HUES6 (cell line): ENCODE results near the gene PARL.
A peak's percentile ranks its signal among the peaks of the same experiment; 100 is the strongest.
"Not testable (repeated sequence)": the region's sequence is repeated elsewhere in the genome, so short reads cannot be mapped to it uniquely, and the experiment has no call there.

Experiments
- H3K27ac ChIP-seq: 2 replicates; pipeline ENCODE4 v1.7.0; 2013; ENCODE audit warnings: low read depth, mild to moderate bottlenecking, low read length, inconsistent platforms
- H3K27me3 ChIP-seq: 2 replicates; pipeline ENCODE4 v1.6.1; 2013; ENCODE audit warnings: low read length; ENCODE audit not compliant: control insufficient read depth, insufficient read depth
- H3K36me3 ChIP-seq: 2 replicates; pipeline ENCODE4 v1.6.1; 2013; ENCODE audit warnings: low read length; ENCODE audit not compliant: control insufficient read depth, insufficient read depth
- H3K4me1 ChIP-seq: 2 replicates; pipeline ENCODE4 v1.6.1; 2013; ENCODE audit warnings: low read length; ENCODE audit not compliant: control insufficient read depth, insufficient read depth
- H3K4me3 ChIP-seq: 2 replicates; pipeline ENCODE4 v1.5.1; 2013; ENCODE audit warnings: low read depth, low read length
- H3K9ac ChIP-seq: one replicate; pipeline ENCODE4 v1.6.1; 2013; ENCODE audit warnings: mild to moderate bottlenecking, low read length
- H3K9me3 ChIP-seq: 2 replicates; pipeline ENCODE4 v1.6.1; 2013; ENCODE audit warnings: low read depth, low read length; ENCODE audit not compliant: control insufficient read depth, insufficient read depth

Gene PARL

GRCh38 chr3:183883291-183884096 lies 1.2 kb downstream of the PARL start:
- Histone ChIP-seq H3K4me1 (peaks cover 10% of the 10 kb centered on the region; the same call in 1 of the 2 replicates), H3K36me3 (no peaks in the 10 kb centered on the region), H3K9ac (peak overlapping the region; percentile 94), H3K27me3 (peaks cover under 1% of the 10 kb centered on the region; the same call in 1 of the 2 replicates), H3K9me3 (no peaks in the 10 kb centered on the region), H3K4me3 (peak overlapping the region; percentile 97), H3K27ac (no peak overlapping the region)

GRCh38 chr3:183880121-183880520 lies 4.6 kb downstream of the PARL start:
- Histone ChIP-seq H3K4me3 (no peak overlapping the region), H3K4me1 (peaks cover 13% of the 10 kb centered on the region; the same call in 1 of the 2 replicates)

GRCh38 chr3:183879243-183879642 lies 5.4 kb downstream of the PARL start:
- no peak overlapping the region for H3K4me3 ChIP-seq
- peaks cover 7% of the 10 kb centered on the region; the same call in 1 of the 2 replicates for H3K36me3 ChIP-seq
- peaks cover 13% of the 10 kb centered on the region; the same call in 1 of the 2 replicates for H3K4me1 ChIP-seq
- no peak overlapping the region for H3K9ac ChIP-seq
- H3K9me3 ChIP-seq, result no peaks in the 10 kb centered on the region
- no peaks in the 10 kb centered on the region for H3K27me3 ChIP-seq
- H3K27ac ChIP-seq, result no peak overlapping the region

More at GRCh38 chr3:183880121-183880520, 4.6 kb downstream of the PARL start:
- Histone ChIP-seq H3K27ac (no peak overlapping the region), H3K36me3 (peaks cover 7% of the 10 kb centered on the region; the same call in 1 of the 2 replicates), H3K9ac (no peak overlapping the region), H3K9me3 (no peaks in the 10 kb centered on the region), H3K27me3 (no peaks in the 10 kb centered on the region)

GRCh38 chr3:183878071-183878470 lies 6.6 kb downstream of the PARL start:
- Histone ChIP-seq H3K4me1 (peaks cover 13% of the 10 kb centered on the region; the same call in 1 of the 2 replicates), H3K9me3 (no peaks in the 10 kb centered on the region), H3K27me3 (no peaks in the 10 kb centered on the region), H3K4me3 (no peak overlapping the region), H3K36me3 (peaks cover 7% of the 10 kb centered on the region; the same call in 1 of the 2 replicates), H3K27ac (no peak overlapping the region), H3K9ac (no peak overlapping the region)

- H3K27me3 ChIP-seq, H3K4me3 ChIP-seq, H3K9ac ChIP-seq, H3K27ac ChIP-seq, H3K9me3 ChIP-seq, H3K36me3 ChIP-seq: not testable (repeated sequence)
- peaks cover 13% of the 10 kb centered on the region; the same call in 1 of the 2 replicates for H3K4me1 ChIP-seq
Measured at GRCh38 chr3:183877227-183877626, 7.5 kb downstream of the PARL start.

GRCh38 chr3:183875411-183875810 lies 9.3 kb downstream of the PARL start:
- H3K4me3 ChIP-seq, result no peak overlapping the region
- no peak overlapping the region for H3K27ac ChIP-seq
- H3K27me3 ChIP-seq, result no peaks in the 10 kb centered on the region
- H3K9me3 ChIP-seq, result no peaks in the 10 kb centered on the region
- peaks cover 13% of the 10 kb centered on the region; the same call in 1 of the 2 replicates for H3K4me1 ChIP-seq
- no peak overlapping the region for H3K9ac ChIP-seq
- H3K36me3 ChIP-seq, result peaks cover 7% of the 10 kb centered on the region

- Histone ChIP-seq H3K27me3 (no peaks in the 10 kb centered on the region), H3K9ac (no peak overlapping the region), H3K4me3 (no peak overlapping the region), H3K27ac (no peak overlapping the region), H3K36me3 (peaks cover 7% of the 10 kb centered on the region), H3K4me1 (peaks cover 7% of the 10 kb centered on the region; the same call in 1 of the 2 replicates), H3K9me3 (no peaks in the 10 kb centered on the region)
Measured at GRCh38 chr3:183873914-183874313, 10.8 kb downstream of the PARL start.

- Histone ChIP-seq H3K36me3 (peaks cover 17% of the 10 kb centered on the region), H3K9ac (no peak overlapping the region), H3K4me3 (no peak overlapping the region), H3K27me3 (no peaks in the 10 kb centered on the region), H3K9me3 (no peaks in the 10 kb centered on the region), H3K27ac (no peak overlapping the region), H3K4me1 (no peaks in the 10 kb centered on the region)
Measured at GRCh38 chr3:183871541-183871940, 13.1 kb downstream of the PARL start.

GRCh38 chr3:183870563-183870962 lies 14.1 kb downstream of the PARL start:
- Histone ChIP-seq H3K36me3 (peaks cover 26% of the 10 kb centered on the region), H3K27me3 (no peaks in the 10 kb centered on the region), H3K9me3 (no peaks in the 10 kb centered on the region), H3K9ac (no peak overlapping the region), H3K4me3 (no peak overlapping the region), H3K27ac (no peak overlapping the region), H3K4me1 (no peaks in the 10 kb centered on the region)

GRCh38 chr3:183868796-183869195 lies 15.9 kb downstream of the PARL start:
- Histone ChIP-seq H3K9ac (no peak overlapping the region), H3K4me3 (no peak overlapping the region), H3K36me3 (peaks cover 39% of the 10 kb centered on the region), H3K4me1 (no peaks in the 10 kb centered on the region), H3K27me3 (no peaks in the 10 kb centered on the region), H3K27ac (no peak overlapping the region), H3K9me3 (no peaks in the 10 kb centered on the region)

- Histone ChIP-seq H3K9me3 (no peaks in the 10 kb centered on the region), H3K4me1 (no peaks in the 10 kb centered on the region), H3K27me3 (no peaks in the 10 kb centered on the region), H3K36me3 (peaks cover 83% of the 10 kb centered on the region), H3K4me3 (no peak overlapping the region), H3K27ac (no peak overlapping the region), H3K9ac (no peak overlapping the region)
Measured at GRCh38 chr3:183862610-183863009, 22.1 kb downstream of the PARL start.
